ENCODE results near the gene PTPRB. TPM values are rescaled to one million over a fixed set of nuclear protein-coding genes. Genes with fewer than 3 reads are reported as not detected.

PTPRB gene
- total RNA-seq, 1 donor from 2014 or later, result 64.7 TPM

GRCh38 chr12:70598467-70599193, 38.6 kb downstream of the PTPRB start:
- no peak for DNase-seq (ENCODE audit: low spot score)

DNA sequence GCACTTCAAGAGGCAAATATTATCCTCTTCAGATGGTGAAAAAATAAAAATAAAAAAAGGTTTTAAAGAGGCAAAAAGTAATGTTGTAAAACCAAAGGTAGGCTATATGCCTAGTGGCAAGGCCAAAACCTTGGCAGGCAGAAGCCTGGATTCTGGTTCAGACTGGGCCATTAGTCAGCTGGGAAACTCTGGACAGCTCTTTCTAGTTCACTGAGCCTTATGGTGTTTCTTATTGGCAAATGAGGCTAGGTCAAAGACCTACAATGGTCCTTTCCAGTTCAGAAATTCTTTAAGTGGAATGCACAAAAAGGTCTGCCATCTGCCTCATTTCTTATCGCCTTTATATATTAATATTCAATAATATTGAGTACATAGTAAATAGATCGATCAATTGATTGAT, 44.6 kb downstream of the PTPRB start:
- DNase-seq (ENCODE audit: low spot score), result no peak

DNA sequence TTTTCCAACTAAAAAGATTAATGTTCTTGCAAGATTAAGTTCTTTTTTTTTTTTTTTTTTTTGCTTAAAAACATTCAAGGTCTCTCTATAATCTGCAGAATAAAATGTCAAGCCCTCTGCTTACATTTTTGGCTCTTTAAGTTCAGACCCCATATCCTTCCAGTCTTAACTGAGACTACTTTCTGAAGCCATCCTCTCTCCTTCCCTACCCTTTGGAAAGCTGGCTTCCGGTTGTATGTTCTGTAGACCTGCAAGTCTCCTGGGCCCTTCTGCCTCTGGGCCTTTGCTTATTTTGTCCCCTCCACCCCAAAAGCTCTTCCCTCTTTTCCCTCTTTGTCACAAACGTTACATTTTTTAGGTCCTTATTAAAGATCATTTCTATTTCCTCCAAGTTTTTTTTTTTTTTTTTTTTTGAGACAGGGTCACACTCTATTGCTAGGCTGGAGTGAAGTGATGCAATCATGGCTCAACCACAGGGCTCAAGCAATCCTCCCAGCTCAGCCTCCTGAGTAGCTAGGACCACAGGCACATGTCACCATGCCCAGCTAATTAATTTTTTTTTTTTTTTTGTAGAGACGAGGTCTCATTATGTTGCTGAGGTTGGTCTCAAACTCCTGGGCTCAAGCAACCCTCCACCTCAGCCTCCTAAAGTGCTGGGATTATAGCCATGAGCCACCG, 46.5 kb downstream of the PTPRB start:
- no peak for DNase-seq (ENCODE audit: low spot score)

GRCh38 chr12:70590051-70590450, 47.2 kb downstream of the PTPRB start:
- peak; percentile 89 for DNase-seq (ENCODE audit: low spot score)

DNA sequence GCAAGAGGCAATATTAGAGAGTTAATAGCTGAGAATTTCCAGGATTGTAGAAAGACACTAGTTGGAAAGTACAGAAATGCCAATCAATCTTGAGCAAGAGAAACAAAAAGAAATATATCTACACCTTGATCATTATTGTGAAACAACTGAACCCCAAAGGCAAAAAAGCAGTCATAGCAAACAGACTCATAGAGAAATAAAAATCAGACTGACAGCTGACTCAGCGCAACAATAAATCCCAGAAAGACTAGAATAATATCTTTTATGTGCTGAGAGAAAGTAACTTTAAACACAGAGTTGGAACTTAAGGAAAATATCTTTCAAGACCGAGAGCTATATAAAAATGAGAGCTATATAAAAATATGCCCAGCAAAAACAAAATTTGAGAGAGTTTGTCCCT, 52.9 kb downstream of the PTPRB start:
- no peak for DNase-seq (ENCODE audit: low spot score)

GRCh38 chr12:70583251-70583650, 54.0 kb downstream of the PTPRB start:
- no peak for DNase-seq (ENCODE audit: low spot score)

GRCh38 chr12:70581208-70581607, 56.0 kb downstream of the PTPRB start:
- DNase-seq (ENCODE audit: low spot score), result no peak

DNA sequence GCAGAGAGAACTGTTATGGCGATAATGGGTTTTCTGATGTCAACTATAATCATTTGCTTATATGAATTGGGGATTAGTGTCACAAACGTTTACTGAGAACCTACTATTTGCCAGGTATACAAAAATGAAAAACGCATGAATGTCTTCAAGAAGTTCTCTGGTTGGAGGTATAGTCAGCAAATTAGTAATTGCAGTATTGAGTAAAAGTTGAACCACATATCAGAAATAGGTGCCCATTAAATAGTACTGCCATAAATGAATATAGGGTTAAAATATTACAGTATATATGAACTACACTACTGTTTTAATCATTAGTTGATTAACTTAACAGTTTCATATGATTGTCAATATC, 60.0 kb downstream of the PTPRB start:
- DNase-seq (ENCODE audit: low spot score), result no peak

- no peak for DNase-seq (ENCODE audit: low spot score)
Observed at GRCh38 chr12:70576341-70577282, 60.6 kb downstream of the PTPRB start.

GRCh38 chr12:70571705-70572268, 65.4 kb downstream of the PTPRB start:
- no peak for DNase-seq (ENCODE audit: low spot score)

DNA sequence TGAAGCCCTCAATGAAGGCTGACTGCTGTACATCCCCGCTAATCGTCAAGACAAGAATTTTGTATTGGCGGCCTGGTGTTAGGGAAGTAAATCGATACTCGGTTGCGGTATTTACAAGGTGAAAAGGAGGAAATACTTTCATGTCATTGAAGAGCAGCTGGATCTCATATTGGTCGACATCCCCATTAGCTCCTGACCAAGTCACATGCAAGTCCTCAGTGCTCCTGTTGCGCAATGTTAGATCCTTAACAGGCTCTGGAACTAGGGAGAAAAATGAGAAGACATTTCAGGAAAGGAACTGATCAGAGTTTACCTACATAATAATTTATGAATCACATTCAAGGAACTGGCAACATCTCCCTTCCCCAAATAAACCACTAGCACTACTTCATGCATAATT, 66.2 kb downstream of the PTPRB start:
- no peak for DNase-seq (ENCODE audit: low spot score)

- no peak for DNase-seq (ENCODE audit: low spot score)
Observed at GRCh38 chr12:70561550-70561949, 75.7 kb downstream of the PTPRB start.

DNA sequence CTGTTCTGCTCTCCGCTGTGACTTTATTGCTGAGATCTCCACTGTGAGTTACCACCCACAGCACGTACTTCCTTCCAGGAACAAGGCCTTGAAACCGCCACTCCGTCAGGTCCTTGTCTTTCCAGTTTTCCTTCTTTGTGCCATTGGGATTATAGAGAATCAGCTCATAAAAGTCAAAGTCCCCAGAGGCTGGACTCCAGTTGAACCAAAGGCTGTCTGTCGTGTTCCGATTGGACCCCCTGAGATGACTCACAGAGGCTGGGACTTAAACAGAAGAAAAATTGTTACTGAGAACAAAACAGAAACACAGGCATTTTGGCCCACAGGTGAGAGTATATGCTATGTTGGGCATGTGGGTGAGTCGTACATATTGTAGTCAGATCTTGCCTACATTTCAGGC, 76.6 kb downstream of the PTPRB start:
- DNase-seq (ENCODE audit: low spot score), result no peak

- no peak for DNase-seq (ENCODE audit: low spot score)
Observed at GRCh38 chr12:70559390-70559789, 77.8 kb downstream of the PTPRB start.

GRCh38 chr12:70557583-70558191, 79.5 kb downstream of the PTPRB start:
- no peak for DNase-seq (ENCODE audit: low spot score)

GRCh38 chr12:70556179-70556869, 80.9 kb downstream of the PTPRB start:
- DNase-seq (ENCODE audit: low spot score), result no peak

GRCh38 chr12:70555081-70555480, 82.1 kb downstream of the PTPRB start:
- no peak for DNase-seq (ENCODE audit: low spot score)

DNA sequence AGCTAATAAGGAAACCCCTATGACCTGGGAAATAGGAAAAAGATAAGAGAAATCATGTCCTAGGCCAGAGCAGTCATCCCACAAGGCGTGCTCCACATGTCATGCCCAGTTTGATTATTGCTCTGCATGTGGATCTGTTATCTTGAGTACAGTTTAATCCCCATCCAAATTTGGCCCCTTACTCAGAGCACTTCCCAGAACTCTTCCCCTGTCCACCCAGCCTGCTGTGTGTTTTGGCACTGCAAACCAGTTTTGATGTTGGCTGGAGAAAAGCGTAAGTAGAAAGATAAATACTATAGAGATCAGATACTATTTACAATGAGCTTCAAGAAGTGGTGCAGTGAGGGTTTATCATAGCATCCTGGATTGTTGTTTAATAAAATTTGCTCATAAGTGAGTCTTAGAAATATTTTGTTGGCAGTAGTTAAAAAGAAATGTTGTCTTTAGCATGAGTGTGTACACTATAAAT, 83.8 kb downstream of the PTPRB start:
- no peak for DNase-seq (ENCODE audit: low spot score)

- no peak for DNase-seq (ENCODE audit: low spot score)
Observed at GRCh38 chr12:70551731-70552130, 85.5 kb downstream of the PTPRB start.

GRCh38 chr12:70550180-70550577, 87.0 kb downstream of the PTPRB start:
- no peak for DNase-seq (ENCODE audit: low spot score)
